Measurements from ENCODE around the gene FAM168A. TPM values are rescaled to one million over a fixed set of nuclear protein-coding genes. Genes with fewer than 3 reads are reported as not detected.

Gene FAM168A
- total RNA-seq, 4 donors from 2014 or later = 10.7 to 28.1 (median 20.5) TPM

DNA sequence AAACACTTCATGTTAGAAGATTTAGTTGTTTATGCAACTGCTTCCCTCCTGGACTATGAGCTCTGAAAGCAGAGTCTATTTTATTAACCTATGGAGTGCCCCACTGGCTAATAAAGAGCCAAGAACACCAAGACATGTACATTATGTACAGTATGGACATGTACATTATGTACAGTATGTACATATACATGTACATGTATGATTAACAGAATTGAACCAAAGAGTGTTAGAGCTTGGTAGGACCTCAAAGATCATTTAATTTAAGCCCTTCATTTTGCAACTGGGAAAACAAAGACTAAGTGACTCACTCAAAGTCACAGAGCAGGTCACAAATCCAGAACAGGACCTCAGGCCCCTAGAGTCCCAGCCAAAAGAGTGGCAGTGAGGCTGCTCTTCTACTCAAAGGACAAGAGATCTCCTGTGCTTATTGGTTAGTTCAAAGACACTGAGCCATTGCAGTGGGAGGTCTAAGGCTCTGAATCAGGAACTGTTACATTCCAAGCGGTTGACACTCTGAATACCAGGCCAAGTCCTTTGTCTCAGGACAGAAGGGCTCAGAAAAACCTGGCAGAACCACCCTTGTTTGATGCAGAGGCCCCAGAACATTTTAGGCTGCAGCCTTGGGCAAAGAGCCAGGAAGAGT, 103.8 kb downstream of the FAM168A start:
- 59 to 81% methylated on average over 1 of the region's 1 CpG for WGBS, 2 donors
- DNase-seq (ENCODE audit: low spot score in 2 of 2) = peak in 1 of 2 donors; percentile 15
- intact Hi-C loops (cut with DNase I; ENCODE audit: low total_unique reads) = no loop called here

DNA sequence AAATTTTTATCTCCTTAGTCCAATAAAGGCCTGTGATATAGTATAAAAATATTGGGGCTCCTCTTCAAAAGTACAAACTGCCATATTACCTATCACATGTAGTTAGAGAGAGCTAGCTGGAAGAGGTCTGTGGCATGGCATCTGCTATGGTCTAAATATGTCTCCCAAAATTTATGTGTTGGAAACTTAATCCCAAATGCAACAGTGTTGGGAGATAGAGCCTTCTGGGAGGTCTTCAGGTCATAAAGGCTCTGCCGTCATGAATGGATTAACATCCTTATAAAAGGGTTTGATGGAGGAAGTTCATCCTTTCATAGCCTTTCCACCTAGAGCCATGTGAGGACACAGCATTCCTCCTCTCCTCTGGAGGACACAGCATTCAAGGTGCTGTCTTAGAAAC, 116.3 kb downstream of the FAM168A start:
- DNase-seq (ENCODE audit: low spot score in 2 of 2) = no peak
- no peak for TF ChIP-seq POLR2A (IDR thresholded peaks at IDR 0.05)
- TF ChIP-seq CTCF (IDR thresholded peaks at IDR 0.05) = no peak
- intact Hi-C loops (cut with DNase I; ENCODE audit: low total_unique reads) = no loop called here
- H3K4me3 ChIP-seq (ENCODE audit: low read depth, poor library complexity, severe bottlenecking) = no peak overlapping the region
- 94 to 96% methylated on average over 1 of the region's 1 CpG for WGBS, 2 donors

More for the DNA sequence above, 103.8 kb downstream of the FAM168A start:
- no peak overlapping the region for H3K4me3 ChIP-seq (ENCODE audit: low read depth, poor library complexity, severe bottlenecking)
- TF ChIP-seq CTCF (IDR thresholded peaks at IDR 0.05) (no peak), POLR2A (IDR thresholded peaks at IDR 0.05) (no peak)

- intact Hi-C loops (cut with DNase I; ENCODE audit: low total_unique reads) = no loop called here
- DNase-seq (ENCODE audit: low spot score in 2 of 2) = no peak
- TF ChIP-seq POLR2A (IDR thresholded peaks at IDR 0.05) (no peak), CTCF (IDR thresholded peaks at IDR 0.05) (no peak)
- H3K4me3 ChIP-seq (ENCODE audit: low read depth, poor library complexity, severe bottlenecking) = no peak overlapping the region
- WGBS, 2 donors = 67 to 76% methylated on average over 2 of the region's 2 CpGs
These were observed 117.2 kb downstream of the FAM168A start for GRCh38 chr11:73480677-73481076.

GRCh38 chr11:73478737-73479347, 119.1 kb downstream of the FAM168A start:
- no peak for DNase-seq (ENCODE audit: low spot score in 2 of 2)
- no peak overlapping the region for H3K4me3 ChIP-seq (ENCODE audit: low read depth, poor library complexity, severe bottlenecking)
- intact Hi-C loops (cut with DNase I; ENCODE audit: low total_unique reads) = no loop called here
- TF ChIP-seq CTCF (IDR thresholded peaks at IDR 0.05) = no peak
- no peak for TF ChIP-seq POLR2A (IDR thresholded peaks at IDR 0.05)
- WGBS, 2 donors = 57 to 64% methylated on average over 1 of the region's 1 CpG

DNA sequence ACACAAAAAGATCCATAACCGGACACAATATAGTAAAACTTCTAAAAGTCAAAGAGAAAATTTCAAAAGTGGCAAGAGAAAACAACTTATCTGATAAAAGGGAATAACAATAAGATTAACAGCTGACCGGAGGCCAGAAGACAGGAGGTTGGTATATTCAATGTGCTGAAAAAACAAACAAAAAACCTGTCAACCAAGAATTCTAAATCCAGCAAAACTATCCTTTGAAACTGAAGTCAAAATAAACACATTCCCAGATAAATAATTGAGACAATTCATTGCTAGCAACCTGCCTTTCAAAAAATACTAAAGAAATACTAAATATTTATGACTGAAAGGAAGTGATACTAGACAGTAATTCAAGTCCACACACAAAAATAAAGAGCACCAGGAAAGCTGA, 120.4 kb downstream of the FAM168A start:
- no peak for TF ChIP-seq POLR2A (IDR thresholded peaks at IDR 0.05)
- TF ChIP-seq CTCF (IDR thresholded peaks at IDR 0.05) = no peak
- H3K4me3 ChIP-seq (ENCODE audit: low read depth, poor library complexity, severe bottlenecking) = no peak overlapping the region
- no peak for DNase-seq (ENCODE audit: low spot score in 2 of 2)
- intact Hi-C loops (cut with DNase I; ENCODE audit: low total_unique reads) = no loop called here
- 95 to 100% methylated on average over 2 of the region's 2 CpGs for WGBS, 2 donors

Data from lower leg skin (tissue), 4 donors.